Measurements from ENCODE around the gene ARMCX4.

Gene ARMCX4

DNA sequence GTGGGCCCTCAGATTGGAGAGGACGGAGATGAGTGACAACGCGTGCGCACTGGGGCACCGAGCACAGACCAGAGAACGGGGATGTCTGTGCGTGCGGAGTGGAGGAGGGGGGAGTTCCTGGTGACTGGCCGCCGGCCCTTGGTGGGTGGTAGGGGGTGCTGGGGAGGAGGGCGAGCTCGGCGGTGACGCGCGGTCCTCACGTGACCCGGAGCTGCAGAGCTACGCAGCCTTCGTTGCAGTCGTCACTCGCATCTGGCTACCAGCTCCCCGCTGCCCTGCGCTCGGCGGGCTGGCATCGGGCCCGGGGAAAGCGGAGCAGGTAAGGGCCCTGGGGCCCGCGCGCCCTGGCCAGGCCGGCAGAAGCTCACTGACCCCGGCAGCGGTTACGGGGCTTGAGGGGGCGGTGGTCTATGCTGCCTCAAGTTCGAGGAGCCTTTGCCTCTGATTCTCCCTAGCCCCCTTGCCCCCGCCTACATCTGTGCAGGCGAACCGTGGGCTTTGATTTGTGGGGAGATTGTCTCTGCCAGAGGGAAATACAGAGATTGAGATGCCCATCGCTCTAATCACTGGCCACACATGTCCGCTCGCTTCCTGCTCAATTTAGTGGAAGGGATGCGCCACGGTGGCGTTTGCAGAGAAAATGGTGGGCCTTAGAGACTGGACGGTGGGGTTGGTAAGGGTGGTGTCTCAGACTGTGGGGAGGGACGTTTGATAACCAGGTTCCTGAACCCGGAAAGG is at the start of gene ARMCX4:
Gene ARMCX4 (plus strand): TSS at position 245 of the 738 bp plus-strand sequence. CDS start 3,134 bp downstream, outside the sequence.
- in situ Hi-C loops (cut with HindIII; ENCODE audit: low pct_ligation_motif_present, low sequenced_read_pairs): no loop called here
- peak within 1 kb of the TSS; percentile 65 for H3K27ac ChIP-seq
- peak within 1 kb of the TSS; percentile 67 for H3K4me3 ChIP-seq (ENCODE audit: low read depth, low read length)
- DNase-seq: peak; percentile 42
- no peaks in the 10 kb centered on the region for H3K27me3 ChIP-seq (replicated peaks)
- no peak for TF ChIP-seq CTCF (IDR thresholded peaks at IDR 0.05; ENCODE audit: low read depth, low read length, missing control alignments)
- no peaks in the 10 kb centered on the region for H3K36me3 ChIP-seq (replicated peaks)

- no peak for TF ChIP-seq CTCF (IDR thresholded peaks at IDR 0.05; ENCODE audit: low read depth, low read length, missing control alignments)
- no peak overlapping the region for H3K4me3 ChIP-seq (ENCODE audit: low read depth, low read length)
- in situ Hi-C loops (cut with HindIII; ENCODE audit: low pct_ligation_motif_present, low sequenced_read_pairs): no loop called here
- no peaks in the 10 kb centered on the region for H3K27me3 ChIP-seq (replicated peaks)
- DNase-seq: no peak
- H3K36me3 ChIP-seq (replicated peaks): no peaks in the 10 kb centered on the region
- no peak overlapping the region for H3K27ac ChIP-seq
Measured at GRCh38 chrX:101442085-101442484, 43.2 kb upstream of the ARMCX4 start.

DNA sequence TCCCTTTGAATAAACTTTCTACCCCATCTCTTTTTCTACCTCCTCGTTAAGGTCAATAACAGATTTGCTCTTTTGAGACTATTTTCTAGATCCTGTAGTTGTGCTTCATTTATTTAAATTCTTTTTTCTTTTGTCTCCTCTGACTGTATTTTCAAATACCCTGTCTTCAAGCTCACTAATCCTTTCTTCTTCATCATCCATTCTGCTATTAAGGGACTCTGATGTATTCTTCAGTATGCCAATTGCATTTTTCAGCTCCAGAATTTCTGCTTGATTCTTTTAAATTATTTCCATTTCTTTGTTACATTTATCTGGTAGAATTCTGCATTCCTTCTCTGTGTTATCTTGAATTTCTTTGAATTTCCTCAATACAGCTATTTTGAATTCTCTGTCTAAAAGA is 36.0 kb upstream of the ARMCX4 start:
- in situ Hi-C loops (cut with HindIII; ENCODE audit: low pct_ligation_motif_present, low sequenced_read_pairs): no loop called here
- Histone ChIP-seq H3K4me3 (ENCODE audit: low read depth, low read length) (no peak overlapping the region), H3K27me3 (replicated peaks) (no peaks in the 10 kb centered on the region), H3K36me3 (replicated peaks) (no peaks in the 10 kb centered on the region), H3K27ac (no peak overlapping the region)
- TF ChIP-seq CTCF (IDR thresholded peaks at IDR 0.05; ENCODE audit: low read depth, low read length, missing control alignments): no peak
- DNase-seq: no peak

- H3K27me3 ChIP-seq (replicated peaks): no peaks in the 10 kb centered on the region
- H3K27ac ChIP-seq: no peak overlapping the region
- in situ Hi-C loops (cut with HindIII; ENCODE audit: low pct_ligation_motif_present, low sequenced_read_pairs): no loop called here
- no peaks in the 10 kb centered on the region for H3K36me3 ChIP-seq (replicated peaks)
- DNase-seq: no peak
- H3K4me3 ChIP-seq (ENCODE audit: low read depth, low read length): no peak overlapping the region
- no peak for TF ChIP-seq CTCF (IDR thresholded peaks at IDR 0.05; ENCODE audit: low read depth, low read length, missing control alignments)
Measured at GRCh38 chrX:101450085-101450484, 35.2 kb upstream of the ARMCX4 start.

DNA sequence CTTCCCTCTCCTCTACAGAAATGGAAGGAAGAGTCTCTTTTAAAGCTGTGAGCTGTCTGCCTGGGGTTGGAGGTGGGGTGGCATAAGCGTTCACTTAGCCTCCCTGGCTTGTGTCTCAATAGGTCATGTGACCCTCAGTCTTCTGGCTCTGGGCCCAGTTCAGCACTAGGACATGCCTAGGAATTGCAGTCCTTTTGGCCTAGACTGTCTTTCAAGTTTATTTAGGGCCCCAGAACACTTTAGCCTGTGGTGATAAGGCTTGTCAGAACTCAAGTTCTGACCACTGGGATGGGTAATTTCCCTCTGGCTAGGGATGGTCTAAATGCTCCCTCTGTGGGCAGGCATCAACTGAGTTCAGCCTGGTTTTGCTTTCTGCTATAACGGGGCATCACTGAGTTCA is 34.3 kb upstream of the ARMCX4 start:
- Histone ChIP-seq H3K36me3 (replicated peaks) (no peaks in the 10 kb centered on the region), H3K4me3 (ENCODE audit: low read depth, low read length) (no peak overlapping the region), H3K27ac (no peak overlapping the region), H3K27me3 (replicated peaks) (no peaks in the 10 kb centered on the region)
- TF ChIP-seq CTCF (IDR thresholded peaks at IDR 0.05; ENCODE audit: low read depth, low read length, missing control alignments): no peak
- DNase-seq: no peak
- in situ Hi-C loops (cut with HindIII; ENCODE audit: low pct_ligation_motif_present, low sequenced_read_pairs): no loop called here

DNA sequence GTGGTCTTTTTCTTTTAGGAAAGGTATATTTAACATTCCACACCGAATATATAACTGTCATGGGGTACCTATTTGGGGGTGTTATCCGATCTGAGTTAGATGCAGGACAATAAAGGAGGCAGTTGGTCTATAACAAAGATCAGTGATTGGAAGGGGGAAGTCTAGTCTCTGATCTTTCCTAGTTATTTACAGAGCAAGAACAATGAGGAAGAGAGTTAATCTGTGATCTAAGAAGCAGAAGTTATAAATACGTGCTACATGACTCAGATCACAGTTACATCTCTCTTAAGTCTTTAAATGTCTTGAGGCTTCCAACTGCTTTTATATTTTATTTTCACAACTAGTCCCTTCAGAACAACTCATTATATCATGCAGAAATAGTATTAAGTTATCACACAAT is 33.2 kb upstream of the ARMCX4 start:
- no peak for DNase-seq
- in situ Hi-C loops (cut with HindIII; ENCODE audit: low pct_ligation_motif_present, low sequenced_read_pairs): no loop called here
- Histone ChIP-seq H3K36me3 (replicated peaks) (no peaks in the 10 kb centered on the region), H3K27me3 (replicated peaks) (no peaks in the 10 kb centered on the region), H3K27ac (no peak overlapping the region), H3K4me3 (ENCODE audit: low read depth, low read length) (no peak overlapping the region)
- no peak for TF ChIP-seq CTCF (IDR thresholded peaks at IDR 0.05; ENCODE audit: low read depth, low read length, missing control alignments)
